Activated CD4-positive, CD25-positive, alpha-beta regulatory T cell treated with anti-CD3 and anti-CD28 coated beads, Interleukin-2, amount 50 U/mL, for 72 hours (primary cell): ENCODE results near the gene IFT172.
A peak's percentile ranks its signal among the peaks of the same experiment; 100 is the strongest.
"Not testable (repeated sequence)": the region's sequence is repeated elsewhere in the genome, so short reads cannot be mapped to it uniquely, and the experiment has no call there.

Experiments
- DNase-seq: peaks from one replicate; pipeline ENCODE4 v3.0.0; 2021

IFT172 gene

DNA sequence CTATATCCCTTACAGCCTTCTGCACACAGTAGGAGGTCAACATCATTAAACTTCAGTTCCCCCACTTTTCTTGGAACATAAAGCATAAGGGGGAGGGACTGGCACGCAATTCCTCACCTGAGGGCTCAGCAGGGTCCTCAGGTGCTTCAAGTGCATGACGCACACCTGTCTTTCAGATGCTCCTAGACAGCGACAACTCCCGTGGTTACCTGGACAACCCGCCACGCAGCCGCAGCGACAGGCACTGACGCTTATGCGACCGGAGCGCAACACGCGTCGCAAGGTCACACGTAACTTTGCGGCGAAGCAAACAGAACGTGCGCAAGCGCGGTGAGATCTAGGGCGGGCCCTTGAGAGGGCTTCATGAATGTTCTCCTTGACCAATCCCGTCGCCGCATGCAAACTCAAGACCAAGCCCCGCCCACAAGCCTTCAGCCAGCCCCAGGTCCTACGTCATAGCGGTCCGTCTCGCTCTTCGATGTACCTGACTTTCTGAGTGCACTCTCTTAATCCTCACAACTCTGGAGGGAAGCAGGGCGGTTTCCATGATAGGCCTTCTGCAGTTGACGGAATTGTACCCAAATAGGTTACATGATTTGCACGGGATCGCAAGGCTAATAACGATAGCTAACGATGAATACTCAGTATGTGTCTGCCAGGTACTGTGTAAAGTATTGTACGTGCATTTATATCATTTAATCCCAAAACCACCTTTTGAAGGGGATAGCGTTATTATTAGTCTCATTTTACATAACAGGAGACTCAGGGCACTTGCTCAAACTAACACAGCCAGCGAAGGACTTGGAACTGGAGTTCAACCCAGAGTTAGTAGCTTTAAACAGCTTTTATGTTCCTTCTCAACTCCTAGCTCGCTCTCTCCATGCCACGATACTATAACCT lies at the start of gene IFT172:
Gene IFT172, minus strand, starts transcription at position 246 of the 900 bp plus-strand sequence. Its CDS starts 90 bp downstream, at position 156.
- DNase-seq = peak; percentile 98

GRCh38 chr2:27538839-27539450 lies 49.4 kb upstream of the IFT172 start:
- DNase-seq = not testable (repeated sequence)

GRCh38 chr2:27537287-27537686 lies 47.7 kb upstream of the IFT172 start:
- no peak for DNase-seq

- no peak for DNase-seq
These were observed 42.4 kb upstream of the IFT172 start for GRCh38 chr2:27531983-27532382.

- DNase-seq = no peak
These were observed 37.6 kb upstream of the IFT172 start for GRCh38 chr2:27527182-27527581.

DNA sequence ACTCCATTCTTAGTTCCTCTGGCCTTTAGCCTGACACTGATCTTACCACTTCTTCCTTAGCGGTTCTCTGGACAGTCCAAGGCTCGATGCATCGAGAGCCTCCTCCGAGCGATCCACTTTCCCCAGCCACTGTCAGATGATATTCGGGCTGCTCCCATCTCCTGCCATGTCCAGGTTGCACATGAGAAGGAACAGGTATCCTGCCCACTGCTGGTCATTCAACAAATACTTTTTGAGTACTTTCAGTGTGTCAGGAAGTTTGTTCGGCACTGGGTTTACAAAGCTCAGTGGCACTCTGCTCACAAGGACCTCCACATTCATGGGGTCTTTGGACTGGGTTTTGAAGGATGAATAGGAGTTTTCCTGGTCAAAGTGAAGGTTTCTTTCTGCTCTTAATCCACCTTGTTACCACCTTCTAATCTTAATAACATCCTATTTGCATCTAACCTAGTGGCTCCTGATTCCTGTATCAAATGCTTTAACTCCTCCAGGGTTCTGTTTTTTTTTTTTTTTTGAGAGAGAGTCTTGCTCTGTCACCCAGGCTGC lies 32.9 kb upstream of the IFT172 start:
- no peak for DNase-seq

GRCh38 chr2:27520316-27520715 lies 30.8 kb upstream of the IFT172 start:
- no peak for DNase-seq

- DNase-seq = no peak
These were observed 29.2 kb upstream of the IFT172 start for GRCh38 chr2:27518782-27519113.

DNA sequence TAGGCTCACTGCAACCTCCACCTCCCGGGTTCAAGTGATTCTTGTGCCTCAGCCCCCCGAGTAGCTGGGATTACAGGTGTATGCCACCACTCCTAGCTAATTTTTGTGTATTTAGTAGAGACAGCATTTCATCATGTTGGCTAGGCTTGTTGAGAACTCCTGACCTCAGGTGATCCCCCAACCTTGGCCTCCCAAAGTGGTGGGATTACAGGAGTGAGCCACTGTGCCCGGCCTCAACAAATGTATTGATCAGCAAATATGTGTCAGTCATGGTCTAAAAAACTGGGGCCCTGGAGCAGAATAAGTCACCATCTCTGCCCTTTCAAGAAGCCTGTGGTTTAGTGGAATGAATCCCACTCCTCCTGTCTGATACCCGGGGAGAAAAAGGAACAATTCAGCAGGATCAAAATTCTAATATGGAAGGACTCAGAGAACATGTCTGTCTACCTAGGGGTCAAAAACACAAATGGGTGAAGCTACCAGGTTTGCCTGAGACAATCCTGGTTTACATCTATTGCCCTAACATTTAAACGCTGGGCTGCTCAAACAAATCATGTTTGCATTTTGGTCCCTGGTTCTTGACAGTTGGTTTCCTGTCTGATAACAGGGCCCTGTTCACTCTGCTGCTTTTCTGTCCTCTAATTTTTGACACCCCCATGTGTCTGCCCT lies 28.7 kb upstream of the IFT172 start:
- no peak for DNase-seq

DNA sequence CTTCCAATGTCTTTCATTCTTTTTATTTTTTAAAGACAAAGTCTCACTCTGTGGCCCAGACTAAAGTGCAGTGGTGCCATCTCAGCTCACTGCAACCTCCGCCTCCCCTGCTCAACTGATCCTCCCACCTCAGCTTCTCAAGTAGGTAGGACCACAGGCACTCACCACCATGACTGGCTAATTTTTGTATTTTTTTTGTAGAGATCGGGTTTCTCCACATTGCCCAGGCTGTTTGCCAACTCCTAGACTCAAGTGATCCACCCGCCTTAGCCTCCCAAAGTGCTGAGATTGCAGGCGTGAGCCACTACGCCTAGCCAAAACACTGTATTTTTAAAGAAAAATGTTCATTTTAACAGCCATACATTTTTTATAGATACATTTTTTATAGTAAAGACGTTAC lies 19.8 kb upstream of the IFT172 start:
- no peak for DNase-seq

DNA sequence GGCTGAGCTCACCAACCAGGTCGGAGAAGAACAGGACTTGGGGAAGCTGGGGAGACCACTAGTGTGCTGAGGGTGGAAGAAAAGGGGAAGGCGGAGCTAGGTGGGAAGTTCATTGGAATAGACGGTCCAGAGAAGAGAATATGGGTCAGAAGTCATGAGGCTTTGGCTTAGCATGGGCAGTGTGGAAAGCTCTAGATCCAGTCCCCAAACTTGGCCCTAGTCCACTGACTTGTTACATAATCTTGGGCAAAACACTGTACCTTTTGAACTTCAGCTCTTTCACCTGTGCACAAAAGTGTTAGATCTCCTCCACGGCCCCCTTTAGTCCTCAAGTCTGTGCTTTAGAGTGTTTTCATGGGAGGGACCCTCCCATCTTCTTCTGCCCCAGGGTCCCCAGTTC lies 17.8 kb upstream of the IFT172 start:
- no peak for DNase-seq

GRCh38 chr2:27506587-27506986 lies 17.0 kb upstream of the IFT172 start:
- no peak for DNase-seq

DNA sequence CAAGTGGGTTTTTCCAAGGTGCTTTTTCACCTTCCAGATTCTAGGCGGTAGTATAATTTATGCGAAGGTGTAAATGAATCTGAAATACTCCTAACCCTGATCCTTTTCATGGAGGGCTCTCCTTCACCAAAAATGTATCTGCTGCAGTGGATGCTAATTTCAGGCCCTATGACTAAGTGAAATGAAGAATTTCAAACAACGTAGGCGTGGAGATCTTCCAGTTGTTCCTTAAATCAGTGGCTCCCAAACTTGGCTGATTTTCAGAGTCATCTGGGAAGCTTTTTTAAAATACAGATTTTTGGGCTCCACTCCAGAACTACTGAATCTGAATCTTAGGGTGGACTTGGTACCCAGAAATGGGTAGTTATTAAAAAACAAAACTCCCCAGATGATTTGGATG lies 12.6 kb upstream of the IFT172 start:
- no peak for DNase-seq

DNA sequence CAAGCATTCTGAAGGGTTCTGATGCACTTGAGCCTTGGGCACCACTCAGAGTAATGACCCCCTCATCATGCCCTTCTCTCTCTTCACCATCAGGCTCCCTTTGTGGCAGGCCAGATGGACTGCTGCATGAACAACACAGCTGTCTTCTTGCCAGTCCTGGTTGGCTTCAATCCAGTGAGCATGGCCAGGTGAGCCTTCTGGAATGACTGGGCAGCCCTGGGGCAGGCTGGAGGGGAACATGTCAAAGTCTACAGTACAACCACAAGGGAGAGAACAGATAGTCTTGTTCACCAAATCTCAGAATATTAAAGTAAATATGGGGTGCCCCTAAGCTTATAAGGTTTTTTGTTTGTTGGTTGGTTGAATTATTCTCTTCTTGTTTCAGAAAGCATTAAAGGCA lies 11.5 kb upstream of the IFT172 start:
- no peak for DNase-seq

- no peak for DNase-seq
These were observed 9.4 kb upstream of the IFT172 start for GRCh38 chr2:27498975-27499374.

GRCh38 chr2:27497288-27497627 lies 7.7 kb upstream of the IFT172 start:
- no peak for DNase-seq

DNA sequence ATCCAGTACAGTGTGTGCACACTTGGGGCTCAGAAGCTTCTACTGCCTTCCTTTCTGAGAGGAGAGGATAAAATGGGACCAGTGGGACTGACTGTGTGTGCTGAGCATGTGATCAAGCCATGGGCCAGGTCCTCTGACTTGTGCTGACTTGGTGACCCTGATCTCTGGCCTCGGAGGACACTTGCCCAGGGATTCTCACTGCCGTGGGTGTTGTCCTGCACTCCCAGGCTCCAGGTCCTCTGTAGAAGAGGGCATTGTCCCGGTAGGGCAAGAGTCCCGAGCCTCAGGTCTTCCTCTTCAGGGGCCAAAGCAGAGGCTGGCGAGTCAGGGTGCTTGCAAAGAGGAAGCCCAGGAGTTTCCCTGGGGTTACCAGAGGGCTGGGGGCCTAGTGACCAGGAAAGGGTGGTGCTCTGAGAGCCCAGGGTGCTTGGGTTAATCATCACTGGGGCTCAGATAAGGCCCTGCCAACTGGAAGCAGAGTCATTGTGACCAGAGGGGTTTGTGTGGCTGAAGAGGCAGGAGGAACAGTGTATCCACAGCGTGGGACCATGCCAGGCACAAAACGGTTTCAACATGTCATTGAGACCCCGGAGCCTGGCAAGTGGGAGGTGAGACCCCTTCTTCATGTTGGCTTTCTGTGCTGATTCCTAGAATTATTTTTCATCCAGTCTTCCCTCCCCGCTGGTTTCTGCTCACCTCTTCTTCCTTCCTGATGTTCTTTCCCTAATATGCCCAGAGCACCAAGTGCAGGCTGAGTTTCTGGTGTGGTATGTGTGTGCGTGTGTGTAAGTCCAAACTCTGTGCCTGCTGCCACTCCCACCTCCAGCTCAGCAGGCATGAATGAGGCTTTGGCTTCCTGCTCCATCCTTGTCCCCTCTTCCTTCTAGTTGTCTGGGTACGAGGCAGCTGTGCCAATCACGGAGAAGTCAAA lies 7.1 kb upstream of the IFT172 start, which contains the start of gene GCKR:
Gene GCKR, plus strand, starts transcription at position 483 of the 931 bp plus-strand sequence. Its CDS starts 66 bp downstream, at position 549.
- no peak for DNase-seq

DNA sequence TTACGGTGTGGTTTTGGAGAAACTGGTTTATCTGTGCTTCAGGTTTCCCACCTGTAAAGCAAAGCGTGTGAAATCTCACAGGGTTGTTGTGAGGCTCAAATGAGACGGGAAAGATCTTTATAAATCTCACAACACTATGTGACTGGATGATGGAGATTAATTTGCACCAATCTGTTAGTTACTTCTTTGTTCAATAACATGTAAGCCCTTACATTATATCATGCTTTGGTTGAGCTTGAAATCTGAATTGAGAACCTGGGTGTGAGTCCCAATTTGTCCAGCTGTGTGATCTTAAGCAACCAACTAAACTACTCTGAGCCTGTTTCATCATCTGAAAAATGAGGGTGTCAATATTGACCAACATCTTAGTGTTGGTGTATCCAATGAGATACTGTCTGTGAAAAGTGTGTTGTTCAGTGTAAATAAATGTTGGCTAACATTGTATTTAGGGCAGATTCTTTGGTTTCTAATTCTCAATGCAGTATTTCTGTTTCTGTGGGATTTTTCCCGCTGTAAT lies 6.4 kb upstream of the IFT172 start:
- no peak for DNase-seq

- no peak for DNase-seq
These were observed 5.5 kb upstream of the IFT172 start, which contains the start of gene FNDC4 for GRCh38 chr2:27494944-27495554. Gene FNDC4, minus strand, starts transcription at chr2:27495200. Its CDS starts 521 bp downstream, at chr2:27494679.

DNA sequence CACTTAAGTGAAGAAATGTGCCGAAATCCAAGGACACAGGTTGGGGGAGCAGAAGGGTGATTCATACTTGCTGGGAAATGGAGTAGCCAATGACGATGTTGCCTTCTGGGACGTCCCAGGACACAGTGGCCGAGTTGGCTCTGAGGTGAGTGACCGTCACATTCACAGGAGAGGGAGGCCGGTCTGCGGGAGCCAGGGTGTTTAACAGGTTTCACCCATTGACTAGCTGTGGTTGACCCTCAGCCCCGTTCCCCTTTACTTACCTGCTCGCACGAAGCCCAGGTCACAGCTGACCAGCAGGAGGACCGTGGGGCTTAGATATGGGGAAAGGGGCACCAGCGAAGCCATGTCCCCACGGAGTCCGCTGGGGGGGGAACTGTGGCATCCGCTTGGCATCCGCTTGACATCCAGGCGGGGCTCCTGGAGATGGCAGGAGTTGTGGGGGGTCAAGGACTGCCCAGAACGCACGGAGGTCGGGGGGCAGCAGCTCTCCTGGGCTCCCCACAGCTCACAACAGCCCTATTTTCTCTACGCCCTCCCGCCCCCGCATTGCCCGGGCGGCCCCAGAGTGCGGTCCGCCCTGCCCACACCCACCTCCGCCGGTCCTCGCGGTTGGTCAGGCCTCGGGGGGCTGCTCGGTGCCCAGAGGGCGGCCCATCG lies 4.9 kb upstream of the IFT172 start:
- no peak for DNase-seq

DNA sequence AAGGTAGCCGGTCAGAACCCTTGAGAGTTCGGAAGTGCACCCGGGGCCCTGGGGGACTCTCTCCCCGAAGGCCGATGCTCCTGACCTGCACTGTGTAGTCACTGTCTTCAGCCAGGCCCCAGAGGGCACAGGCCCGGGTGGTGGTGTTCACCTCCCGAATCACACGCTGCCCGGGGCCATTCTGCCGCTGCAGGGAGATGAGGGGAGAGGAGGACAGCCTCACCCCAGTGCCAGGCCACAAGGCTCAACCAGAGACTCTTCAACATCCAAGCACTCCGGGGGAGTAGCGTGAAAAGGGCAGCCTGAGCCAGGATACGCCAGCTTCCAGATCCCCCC lies 4.4 kb upstream of the IFT172 start:
- DNase-seq = no peak
